GM12891 (cell line): Measurements from ENCODE around the gene HIRA.

ENCODE experiments used
- PAX5 ChIP-seq: IDR thresholded peaks from 2 replicates; pipeline ENCODE4 v1.6.1; 2011; ENCODE audit warnings: low read length, moderate library complexity, mild to moderate bottlenecking; ENCODE audit not compliant: insufficient read depth, severe bottlenecking
- POLR2A ChIP-seq: IDR thresholded peaks from 2 replicates; pipeline ENCODE4 v1.6.1; 2011; ENCODE audit warnings: low read depth, low read length, control low read depth
- POLR2AphosphoS5 ChIP-seq: IDR thresholded peaks from 2 replicates; pipeline ENCODE4 v1.6.1; 2011; ENCODE audit warnings: low read depth, low read length, control low read depth
- POU2F2 ChIP-seq: IDR thresholded peaks from 2 replicates; pipeline ENCODE4 v1.6.1; 2011; ENCODE audit warnings: low read depth, mild to moderate bottlenecking, control low read depth, low read length, moderate library complexity
- SPI1 ChIP-seq: IDR thresholded peaks from 2 replicates; pipeline ENCODE4 v1.6.1; 2011; ENCODE audit warnings: low read depth, low read length, control low read depth
- TAF1 ChIP-seq: IDR thresholded peaks from 2 replicates; pipeline ENCODE4 v1.6.1; 2011; ENCODE audit warnings: low read depth, low read length, control low read depth

DNA sequence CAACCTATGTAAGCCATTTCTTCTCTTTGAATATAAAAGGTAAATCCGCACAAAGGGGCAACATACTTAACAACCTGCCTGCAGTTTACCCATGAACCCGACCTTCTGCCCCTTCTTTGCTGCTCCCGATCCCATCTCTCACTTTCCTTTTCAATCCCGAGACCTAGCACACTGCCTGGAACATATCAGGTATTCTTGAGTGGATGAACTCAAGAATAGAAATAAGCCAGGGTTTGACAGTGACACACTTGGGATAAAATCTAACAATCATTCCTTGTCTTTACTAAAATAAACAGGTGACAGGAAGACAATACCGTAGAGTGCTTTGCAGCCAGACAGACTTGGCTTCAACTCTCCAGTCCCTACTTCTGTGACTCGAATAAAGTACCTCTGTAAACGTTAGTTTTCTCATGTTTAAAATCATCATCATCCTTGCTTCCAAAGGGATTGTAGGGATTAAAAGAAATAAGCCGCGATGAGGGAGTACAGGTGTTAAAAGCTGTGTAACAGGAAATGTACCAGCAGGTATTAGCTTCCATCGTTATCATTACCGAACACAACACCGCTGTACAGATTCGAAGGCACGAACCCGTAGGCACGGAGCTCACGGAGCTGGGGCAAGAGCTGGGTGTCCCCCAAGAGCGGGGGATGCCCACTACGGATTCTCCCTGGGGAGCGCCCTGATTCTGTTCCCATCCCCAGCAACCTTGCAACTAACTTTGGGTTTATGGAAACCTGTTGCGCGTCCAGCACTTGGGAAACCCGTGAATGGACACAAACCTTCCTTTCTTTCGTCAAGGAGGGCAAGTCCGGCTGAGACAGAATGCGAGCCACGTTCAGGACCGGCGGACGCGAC is 46.7 kb upstream of the HIRA start:
- TF ChIP-seq POLR2A = no peak
- no peak for TF ChIP-seq POLR2AphosphoS5
- TF ChIP-seq POU2F2 = no peak
- TF ChIP-seq TAF1 = no peak
- no peak for TF ChIP-seq SPI1
- no peak for TF ChIP-seq PAX5
